ENCODE measurements around the gene GUCY1A2.

The GUCY1A2 gene

DNA sequence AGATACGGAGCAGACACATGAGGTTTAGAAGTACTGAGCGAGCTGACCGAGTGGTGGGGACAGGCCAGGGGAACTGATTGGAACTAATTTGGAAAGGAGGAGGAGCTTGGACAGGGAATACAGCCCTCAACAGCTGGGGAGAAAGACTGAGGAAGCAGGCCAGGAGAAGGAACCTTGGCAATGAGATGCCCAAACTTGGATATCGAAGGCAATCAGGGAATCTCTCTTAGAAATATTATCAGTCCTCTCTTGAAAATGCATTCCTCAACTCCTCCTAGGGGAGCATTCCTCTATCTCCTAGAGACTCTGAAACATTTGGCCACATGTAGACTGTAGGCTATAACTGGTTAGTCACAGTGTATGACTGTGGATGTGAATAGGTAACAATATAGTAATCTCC is 284.6 kb downstream of the GUCY1A2 start:
- DNase-seq (ENCODE audit: low read depth in 2 of 2) = no peak

DNA sequence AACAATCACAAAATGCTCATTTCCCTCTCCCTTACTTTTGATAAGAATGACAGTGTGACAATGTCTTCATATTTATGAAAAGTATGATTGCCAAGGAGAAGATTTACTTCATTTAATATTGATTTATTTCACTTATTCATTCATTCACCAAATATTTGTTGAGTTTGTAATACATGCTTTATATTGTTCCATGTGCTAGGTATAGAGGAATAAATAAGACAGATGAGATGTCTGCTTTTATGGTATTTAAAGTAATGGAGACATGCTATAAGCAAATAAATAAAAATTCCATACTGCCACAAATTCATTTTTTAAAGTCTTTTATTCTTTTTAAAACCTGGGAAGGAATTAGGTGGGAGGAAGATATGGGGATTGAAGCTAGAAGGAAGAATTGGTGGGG is 289.4 kb downstream of the GUCY1A2 start:
- no peak for DNase-seq (ENCODE audit: low read depth in 2 of 2)

DNA sequence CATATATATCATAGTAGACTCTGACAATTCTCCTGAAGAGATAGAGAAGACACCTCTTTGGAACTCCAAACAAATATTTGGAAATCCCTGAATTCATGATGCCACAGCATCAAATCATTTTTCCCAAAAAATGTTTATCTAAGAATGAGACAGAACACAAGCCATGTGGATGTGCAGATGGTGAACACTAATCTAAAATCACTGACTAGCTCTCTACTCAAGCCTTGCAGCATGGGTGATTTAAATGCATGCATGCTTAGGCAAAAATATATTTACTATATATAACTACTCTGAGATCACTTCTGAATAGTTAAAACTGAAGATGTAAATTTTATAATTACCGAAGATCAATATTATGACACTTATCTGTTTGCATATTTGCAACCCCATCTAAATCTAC is 289.9 kb downstream of the GUCY1A2 start:
- DNase-seq (ENCODE audit: low read depth in 2 of 2) = no peak

DNA sequence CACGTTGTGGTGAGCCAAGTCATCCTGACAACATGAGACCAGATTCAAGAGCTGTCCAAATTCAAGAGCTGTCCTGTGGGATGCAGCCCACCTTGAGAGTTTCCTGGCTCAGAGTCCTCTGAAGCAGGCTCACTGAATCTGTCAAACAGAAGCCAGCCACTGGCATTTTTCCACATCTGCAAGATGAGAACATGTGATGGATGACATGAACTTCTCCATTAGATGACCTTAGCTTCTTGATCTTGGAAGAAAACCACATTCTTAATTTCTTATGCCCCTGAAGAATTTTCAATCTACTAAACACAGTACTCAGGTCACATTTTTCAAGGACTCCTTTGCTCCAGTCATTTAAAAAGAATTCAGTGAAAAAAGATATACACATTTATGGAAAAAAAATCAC is 291.0 kb downstream of the GUCY1A2 start:
- no peak for DNase-seq (ENCODE audit: low read depth in 2 of 2)

DNA sequence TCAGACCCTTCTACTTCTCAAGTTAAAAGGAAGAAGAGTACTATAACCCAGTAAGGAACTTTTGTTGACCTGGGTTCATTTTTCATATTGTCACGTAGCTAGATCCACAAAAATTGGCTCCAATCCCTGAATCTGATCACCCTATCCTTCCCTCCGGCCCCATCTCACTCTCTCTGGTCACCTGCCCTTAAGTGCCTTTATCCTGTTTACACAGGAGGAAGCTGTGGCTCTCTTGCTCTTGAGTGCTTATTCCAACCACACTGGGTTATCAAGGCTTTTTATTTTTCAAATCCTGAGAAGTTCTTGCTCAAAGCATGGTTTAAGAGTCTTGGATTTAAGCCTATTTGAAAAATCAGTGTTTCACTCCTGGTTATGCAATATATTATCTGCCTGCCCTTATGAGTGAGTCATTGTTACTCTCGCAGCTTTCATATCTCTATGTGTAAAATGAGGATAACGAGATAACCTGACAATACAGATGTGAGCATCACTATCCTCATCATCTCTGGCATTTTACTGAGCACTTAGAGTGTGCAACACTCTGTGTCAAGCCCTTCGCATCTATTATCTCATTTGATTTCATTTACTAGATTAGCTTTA is 293.9 kb downstream of the GUCY1A2 start:
- DNase-seq (ENCODE audit: low read depth in 2 of 2) = no peak

DNA sequence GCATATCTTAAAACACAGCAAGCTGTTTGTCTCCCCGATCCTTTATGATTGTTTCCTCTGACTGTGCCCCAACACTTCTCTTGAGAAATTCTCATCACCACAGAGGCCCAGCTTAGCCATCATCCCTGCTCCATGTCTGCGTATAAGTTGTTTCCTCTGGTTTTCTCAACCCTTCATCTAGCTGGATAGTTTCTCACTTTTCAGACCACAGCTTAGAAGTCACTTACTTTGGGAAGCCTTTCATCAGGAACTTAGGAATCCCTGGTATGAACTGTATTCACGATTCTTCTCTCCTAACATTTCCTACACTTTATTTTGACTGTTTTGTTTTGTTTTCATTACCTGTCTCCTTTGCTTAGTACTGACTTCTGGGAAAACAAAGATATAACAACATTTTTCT is 295.2 kb downstream of the GUCY1A2 start:
- DNase-seq (ENCODE audit: low read depth in 2 of 2) = no peak

DNA sequence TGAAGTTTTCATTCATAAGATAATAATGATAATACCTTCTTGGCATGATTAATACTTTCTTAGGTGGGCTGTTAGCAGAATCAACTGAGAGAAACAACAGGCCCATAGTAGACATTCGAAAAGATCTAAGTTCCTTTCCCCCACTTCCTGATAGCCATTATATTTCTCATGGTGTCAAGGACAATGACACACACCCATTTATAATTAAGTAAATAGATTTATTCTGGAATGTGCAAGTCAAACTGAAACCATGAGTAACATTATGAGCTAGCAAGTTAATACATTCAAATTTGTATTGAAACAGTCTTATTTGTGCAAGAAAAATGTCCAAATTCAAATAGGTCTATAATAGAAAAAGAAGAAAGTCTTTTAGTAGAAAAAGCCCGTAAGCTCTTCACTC is 301.1 kb downstream of the GUCY1A2 start:
- DNase-seq (ENCODE audit: low read depth in 2 of 2) = no peak

DNA sequence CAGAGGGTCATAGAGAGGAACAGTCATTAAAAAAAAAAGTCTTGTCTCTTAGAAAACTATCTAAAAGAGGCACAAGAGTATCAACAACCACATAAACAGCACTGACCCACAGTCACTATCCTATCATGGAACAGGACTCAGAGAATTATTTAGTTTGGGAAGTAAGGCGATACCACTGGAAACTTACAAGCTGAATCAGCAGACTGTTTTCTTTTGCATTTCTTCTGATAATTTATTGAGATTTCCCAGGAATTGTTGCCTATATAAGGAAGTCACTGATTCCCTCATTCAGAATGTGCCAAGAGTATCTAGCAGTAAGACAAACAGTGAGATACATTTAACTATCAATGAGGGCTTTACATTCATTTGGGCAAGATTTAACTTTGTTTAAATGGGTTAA is 304.1 kb downstream of the GUCY1A2 start:
- no peak for DNase-seq (ENCODE audit: low read depth in 2 of 2)

DNA sequence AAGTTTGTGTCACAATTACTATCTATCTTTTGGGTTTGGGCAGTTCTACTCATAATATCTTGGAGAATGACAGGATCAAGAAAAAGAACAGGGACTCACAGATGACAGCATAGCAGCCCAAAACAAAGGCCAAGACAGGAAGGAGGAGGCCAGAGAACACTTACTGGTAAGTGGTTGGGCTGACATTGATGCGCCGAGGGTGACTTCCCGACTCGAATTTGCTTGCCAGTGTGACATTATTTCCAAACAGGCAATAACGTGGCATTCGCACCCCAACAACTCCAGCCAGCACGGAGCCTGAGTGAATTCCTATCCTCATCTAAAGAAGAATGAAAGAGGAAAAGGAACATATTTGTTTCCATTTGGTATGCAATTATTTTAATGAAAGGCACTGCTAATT is 309.9 kb downstream of the GUCY1A2 start:
- no peak for DNase-seq (ENCODE audit: low read depth in 2 of 2)

DNA sequence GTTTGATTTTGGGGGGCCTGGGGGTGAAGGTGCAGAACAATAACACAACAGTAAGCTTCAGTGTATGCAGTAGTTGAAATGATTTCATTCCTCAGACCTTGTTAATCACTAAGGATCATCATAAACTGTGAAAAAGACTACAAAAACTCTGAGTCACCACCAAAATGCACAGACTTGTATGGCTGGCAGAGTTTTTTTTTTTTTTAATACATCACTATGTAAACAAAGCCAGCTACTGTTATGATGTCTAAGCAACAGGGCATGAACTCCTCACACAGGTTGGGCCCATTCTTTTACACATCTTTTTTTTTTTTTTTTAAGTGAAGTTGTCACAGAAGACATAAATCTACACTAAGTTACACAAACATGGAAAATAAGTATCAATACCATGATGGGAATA is 311.9 kb downstream of the GUCY1A2 start:
- DNase-seq (ENCODE audit: low read depth in 2 of 2) = no peak

DNA sequence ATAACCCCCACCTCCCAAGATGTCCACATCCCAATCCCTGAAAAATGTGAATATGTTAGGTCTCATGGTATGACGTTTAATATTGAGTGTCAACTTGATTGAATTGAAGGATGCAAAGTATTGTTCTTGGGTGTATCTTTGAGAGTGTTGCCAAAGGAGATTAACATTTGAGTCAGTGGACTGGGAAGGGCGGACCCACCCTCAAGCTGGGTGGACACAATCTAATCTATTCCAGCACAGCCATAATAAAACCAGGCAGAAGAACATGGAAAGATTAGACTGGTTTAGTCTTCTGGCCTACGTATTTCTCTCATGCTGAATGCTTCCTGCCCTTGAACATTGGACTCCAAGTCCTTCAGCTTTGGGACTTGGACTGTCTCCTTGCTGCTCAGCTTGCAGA is 315.5 kb downstream of the GUCY1A2 start:
- no peak for DNase-seq (ENCODE audit: low read depth in 2 of 2)

DNA sequence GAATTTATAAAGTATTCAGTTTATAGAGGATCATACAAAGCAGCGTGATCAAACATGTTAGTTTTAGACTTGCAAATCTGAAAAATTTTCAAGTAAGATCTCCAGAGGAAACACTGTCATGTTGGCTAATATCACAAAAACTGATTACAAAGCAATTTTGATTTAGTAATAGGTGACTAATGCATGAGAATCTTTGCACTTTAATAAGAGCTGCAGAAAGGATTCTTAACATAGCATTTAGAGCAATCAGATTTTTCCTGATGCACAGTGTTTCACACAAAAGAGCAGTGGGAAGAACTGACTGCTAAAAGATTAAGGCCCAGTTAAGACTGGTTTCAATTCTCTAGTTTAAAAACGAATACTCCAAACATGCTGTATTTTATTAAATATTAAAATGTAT is 321.2 kb downstream of the GUCY1A2 start:
- no peak for DNase-seq (ENCODE audit: low read depth in 2 of 2)

DNA sequence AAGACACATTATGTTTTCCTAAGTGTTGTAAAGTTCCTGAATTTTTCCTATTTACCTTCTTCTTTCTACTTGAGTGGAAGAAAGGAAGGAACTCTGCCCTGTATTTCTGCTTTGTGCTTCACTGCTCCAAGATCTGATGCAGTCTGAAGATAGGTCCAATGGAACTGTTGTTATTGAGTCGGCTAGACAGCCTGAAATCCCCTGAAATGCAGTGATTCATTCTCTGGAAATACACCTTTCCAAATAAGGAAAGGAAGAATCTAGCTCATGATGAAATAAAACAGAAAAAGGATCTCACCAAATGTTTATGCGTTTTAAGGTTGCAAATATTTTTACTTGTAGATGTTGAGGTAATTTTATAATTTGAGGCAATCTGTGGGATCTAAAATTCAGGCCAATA is 322.8 kb downstream of the GUCY1A2 start:
- no peak for DNase-seq (ENCODE audit: low read depth in 2 of 2)

DNA sequence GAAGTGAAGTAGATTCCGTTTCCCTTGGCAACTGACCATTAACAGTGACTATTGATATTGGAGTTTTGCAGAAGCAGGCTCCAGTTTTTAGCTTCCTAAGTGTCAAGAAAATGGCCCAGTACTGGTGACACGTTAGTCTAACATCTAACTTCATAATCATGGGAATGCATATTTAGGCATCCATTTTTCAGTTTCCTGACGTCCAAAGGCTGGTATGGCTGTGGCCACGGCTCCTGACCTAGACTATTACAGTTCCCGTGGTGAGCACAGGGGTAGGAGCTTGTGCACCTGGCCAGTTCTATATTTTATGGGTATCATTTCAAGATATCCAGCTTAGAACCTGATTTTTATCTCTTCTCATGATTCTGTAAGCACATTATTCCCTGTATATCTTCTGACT is 323.8 kb downstream of the GUCY1A2 start:
- no peak for DNase-seq (ENCODE audit: low read depth in 2 of 2)

DNA sequence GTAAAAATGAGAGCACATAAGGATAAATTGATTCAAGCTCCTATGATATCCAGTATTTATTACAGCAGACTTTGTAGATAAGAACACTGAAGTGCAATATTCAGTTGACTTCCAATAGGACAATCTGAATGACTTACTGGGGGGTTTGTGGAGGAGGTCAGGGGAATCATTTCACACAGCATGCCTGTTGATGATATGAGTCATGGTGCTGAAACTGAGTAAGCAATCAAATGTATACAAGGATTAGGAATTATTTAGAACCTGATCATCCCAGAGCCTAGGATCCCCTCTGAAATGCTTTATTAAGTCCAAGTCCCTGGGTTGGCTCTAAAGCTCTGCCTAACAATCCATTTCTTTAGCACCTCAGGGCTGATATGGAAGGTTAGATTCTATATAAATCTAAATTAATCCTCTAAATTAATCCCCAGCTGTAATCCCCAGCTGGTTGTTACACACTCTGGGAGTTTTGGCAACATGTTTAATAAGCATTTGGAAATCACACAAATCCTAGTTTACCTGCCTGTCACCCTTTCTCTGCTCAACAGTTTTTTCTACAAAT is 326.4 kb downstream of the GUCY1A2 start:
- no peak for DNase-seq (ENCODE audit: low read depth in 2 of 2)

DNA sequence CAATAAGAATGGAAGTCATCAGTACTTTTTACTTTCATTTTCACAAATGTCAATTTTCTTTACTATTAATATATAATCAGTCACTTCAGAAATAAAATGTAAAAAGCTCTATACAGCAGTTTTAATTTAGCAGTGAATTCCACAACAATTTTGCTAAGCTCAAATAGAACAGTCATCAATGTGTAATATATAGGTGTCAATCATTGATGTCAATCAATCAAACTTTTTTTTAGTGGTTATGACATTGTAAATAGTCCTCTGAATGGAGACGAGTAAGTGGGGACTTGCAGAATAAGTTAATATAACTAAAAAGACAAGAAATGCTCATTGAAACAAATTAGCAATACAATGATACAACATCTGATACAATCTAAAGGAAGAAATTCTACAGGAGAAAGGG is 327.4 kb downstream of the GUCY1A2 start:
- DNase-seq (ENCODE audit: low read depth in 2 of 2) = no peak

DNA sequence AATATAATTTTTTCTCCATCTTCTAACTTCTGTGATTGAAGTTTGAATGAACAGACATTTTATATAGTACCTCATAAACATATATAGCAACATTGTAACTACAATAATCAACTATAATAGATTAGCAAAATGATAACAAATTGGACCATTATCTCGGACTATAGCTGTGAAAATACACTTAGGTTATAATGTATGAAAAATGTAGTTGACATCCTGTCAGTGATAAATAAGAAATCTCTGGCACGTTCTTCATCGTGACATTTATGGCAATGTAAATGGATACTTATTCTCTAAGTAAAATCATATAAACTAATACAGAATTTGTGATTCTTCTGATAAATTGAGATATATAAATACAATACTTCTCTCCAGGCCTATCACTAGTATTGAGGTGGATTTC is 333.3 kb downstream of the GUCY1A2 start:
- DNase-seq (ENCODE audit: low read depth in 2 of 2) = no peak

DNA sequence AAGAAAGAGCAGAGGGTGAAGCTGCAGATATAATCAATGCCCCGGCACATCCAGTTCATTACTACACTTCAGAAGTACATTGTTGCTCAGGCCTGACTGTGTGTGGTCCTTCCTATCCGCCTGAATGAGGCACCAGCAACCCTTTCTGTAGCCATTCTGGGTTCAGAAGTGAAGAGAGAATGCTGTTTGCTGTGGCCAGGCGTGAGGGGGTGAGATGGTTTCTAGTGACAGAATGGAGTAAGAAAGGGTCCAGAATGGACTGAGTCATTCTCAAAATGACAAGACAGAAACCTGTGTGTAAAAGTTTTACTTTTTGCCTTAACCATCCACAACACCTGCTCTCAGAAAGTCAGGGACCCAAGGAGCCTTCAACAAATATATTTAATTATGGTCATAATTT is 334.8 kb downstream of the GUCY1A2 start:
- DNase-seq (ENCODE audit: low read depth in 2 of 2) = no peak

DNA sequence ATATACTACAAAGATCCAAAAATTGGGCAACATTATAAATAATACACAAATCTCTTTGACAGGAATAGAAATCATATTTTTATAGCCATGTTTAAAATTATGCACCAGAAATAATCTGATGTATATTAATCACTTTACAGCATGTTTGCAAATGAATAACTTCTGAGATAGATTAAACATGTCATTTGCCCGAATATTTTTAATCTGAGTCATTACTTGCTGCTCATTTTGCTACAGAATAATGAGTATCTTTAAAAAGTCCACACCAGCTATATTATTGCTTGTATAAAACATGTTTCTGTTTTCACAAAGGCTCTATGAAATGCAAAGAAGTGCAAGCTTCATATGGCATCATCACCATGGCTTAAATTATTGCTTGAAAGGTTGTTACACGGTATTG is 336.8 kb downstream of the GUCY1A2 start:
- DNase-seq (ENCODE audit: low read depth in 2 of 2) = no peak

DNA sequence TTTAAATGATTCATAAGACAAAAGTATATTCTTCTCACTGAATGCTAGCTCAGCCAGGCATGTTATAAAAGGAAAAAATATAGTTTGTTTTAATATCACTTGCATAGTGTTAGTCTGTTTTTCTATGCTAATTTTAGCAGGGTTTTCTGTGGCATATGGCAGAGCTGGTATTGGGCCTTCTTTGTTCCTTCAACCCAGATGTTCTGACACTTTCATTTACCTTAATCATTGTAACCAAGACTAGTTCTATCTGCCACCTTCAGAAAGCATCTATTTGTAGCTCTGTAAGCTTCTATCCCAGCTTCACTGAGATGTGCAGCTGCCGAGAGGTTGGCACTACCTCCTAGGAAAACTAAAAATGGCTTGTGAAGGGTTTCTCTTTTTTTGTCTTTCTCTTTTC is 338.7 kb downstream of the GUCY1A2 start:
- DNase-seq (ENCODE audit: low read depth in 2 of 2) = no peak

DNA sequence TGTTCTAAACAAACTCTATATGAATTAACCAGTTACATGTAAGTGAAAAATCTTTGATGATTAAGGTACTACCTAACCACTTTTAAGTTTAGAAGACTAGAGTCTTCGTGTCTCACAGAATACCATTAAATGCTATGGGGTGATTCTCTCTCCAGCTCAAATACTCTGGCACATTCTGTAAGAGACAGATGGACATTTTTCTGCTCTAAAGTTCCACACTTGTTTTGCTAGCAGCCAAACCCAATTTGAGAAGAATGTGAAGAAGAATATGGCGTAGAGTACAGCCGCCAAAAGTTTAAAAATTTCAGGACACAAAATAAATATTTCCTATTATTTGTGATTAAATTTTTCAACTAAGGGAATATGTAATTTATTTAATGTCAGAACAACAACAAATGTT is 339.1 kb downstream of the GUCY1A2 start:
- DNase-seq (ENCODE audit: low read depth in 2 of 2) = no peak

DNA sequence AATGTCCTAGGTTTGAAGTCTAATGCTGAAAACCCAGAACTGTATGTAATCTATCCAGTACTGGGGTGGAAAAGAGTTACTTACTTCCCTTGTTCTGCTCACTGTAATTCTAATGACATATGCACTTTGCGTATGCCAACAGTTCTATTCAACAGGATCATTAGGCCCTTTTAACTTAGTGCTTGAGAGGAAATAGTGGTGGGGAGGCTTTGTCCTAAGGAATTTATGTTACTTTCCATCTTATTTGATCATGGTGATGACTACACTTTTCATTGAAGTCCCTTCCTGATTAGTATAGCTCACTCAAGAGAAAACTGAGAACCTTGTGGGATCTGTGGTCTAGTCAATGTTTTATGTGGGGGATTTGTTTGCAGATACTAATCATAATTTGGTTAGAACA is 348.2 kb downstream of the GUCY1A2 start:
- DNase-seq (ENCODE audit: low read depth in 2 of 2) = no peak

DNA sequence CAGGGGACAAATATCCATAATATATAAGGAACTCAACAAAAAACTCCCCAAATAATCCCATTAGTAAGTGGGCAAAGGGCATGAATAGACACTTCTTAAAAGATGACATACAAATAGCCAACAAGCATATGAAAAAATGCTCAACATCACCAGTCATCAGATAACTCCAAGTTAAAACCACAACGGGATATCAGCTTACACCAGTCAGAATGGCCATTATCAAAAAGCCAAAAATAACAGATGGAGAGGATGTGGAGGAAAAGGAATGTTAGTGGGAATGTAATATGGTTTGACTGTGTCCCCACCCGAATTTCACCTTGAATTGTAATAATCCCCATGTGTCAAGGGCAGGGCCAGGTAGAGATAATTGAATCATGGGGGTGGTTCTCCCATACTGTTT is 350.1 kb downstream of the GUCY1A2 start:
- DNase-seq (ENCODE audit: low read depth in 2 of 2) = no peak

DNA sequence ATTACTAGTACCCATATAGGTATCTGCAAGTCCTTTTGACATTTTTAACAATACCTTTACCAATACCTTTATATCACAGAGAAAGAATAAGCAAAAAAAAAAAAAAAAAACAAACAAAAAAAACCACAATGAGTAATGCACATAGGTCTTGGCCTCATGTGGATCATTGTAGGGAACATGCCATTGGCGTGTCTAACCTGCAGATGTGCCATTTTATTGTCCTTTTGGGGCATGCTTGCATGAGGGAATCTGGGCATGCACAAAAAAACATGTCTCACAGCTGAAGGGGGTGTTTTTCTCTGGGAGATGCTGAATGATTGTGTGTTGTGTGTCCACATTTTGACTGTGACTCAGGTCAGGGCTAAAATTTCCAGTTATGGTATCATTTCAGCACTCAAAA is 361.6 kb downstream of the GUCY1A2 start:
- no peak for DNase-seq (ENCODE audit: low read depth in 2 of 2)
